Left forelimb (tissue), 1 donor: ENCODE measurements around the gene EHMT1.
"Not testable (repeated sequence)": the region's sequence is repeated elsewhere in the genome, so short reads cannot be mapped to it uniquely, and the experiment has no call there.

Experiments used
- DNase-seq: peaks from one replicate; pipeline ENCODE4 v3.0.0-alpha.2; 2018; ENCODE audit warnings: low spot score

Gene EHMT1

DNA sequence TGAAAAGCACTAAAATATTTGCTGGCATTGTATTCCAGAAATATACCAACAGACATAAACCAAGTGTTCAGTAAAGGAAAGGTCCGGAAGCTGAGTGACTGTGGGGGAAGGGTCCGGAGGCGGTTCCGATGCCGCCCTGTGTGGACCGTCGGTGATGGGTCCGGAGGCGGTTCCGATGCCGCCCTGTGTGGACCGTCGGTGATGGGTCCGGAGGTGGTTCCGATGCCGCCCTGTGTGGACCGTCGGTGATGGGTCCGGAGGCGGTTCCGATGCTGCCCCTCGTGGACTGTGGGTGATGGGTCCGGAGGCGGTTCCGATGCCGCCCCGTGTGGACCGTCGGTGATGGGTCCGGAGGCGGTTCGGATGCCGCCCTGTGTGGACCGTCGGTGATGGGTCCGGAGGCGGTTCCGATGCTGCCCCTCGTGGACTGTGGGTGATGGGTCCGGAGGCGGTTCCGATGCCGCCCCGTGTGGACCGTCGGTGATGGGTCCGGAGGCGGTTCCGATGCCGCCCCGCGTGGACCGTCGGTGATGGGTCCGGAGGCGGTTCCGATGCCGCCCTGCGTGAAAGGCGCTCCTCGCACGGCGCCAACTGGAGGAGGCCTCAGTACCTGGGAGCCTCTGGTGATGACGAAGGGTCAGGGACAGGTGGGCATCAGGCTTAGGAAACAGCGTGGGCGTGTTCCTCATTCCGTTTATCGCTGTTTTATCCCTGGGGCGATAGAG is 191.1 kb downstream of the EHMT1 start:
- DNase-seq = not testable (repeated sequence)

DNA sequence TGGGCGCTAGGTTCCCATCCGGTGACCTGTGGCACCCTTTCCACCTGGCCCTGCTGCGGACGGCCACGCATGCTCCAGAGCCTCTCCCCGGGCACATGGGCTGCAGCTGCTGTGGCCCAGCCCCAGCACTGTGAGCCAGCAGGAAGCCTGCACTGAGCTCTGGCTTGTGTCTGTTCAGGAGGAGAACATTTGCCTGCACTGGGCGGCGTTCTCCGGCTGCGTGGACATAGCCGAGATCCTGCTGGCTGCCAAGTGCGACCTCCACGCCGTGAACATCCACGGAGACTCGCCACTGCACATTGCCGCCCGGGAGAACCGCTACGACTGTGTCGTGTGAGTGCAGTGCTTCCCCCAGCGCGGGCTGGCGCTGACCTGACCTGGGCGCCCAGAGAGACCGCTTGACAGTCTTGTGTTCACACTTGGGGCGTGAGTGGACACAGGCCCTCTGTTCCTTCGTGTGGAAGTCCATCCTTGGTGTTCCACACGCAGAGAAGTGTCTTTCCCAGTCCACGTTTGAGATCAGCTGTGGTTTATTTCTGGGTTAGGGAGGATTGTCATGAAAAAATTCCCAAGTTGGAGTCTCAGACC is 192.6 kb downstream of the EHMT1 start:
- no peak for DNase-seq

GRCh38 chr9:137812356-137813023 is 193.7 kb downstream of the EHMT1 start:
- no peak for DNase-seq

- DNase-seq = no peak
These were observed 194.4 kb downstream of the EHMT1 start for GRCh38 chr9:137813167-137813566.

GRCh38 chr9:137813651-137814415 is 195.0 kb downstream of the EHMT1 start:
- DNase-seq = no peak

- no peak for DNase-seq
These were observed 195.6 kb downstream of the EHMT1 start for GRCh38 chr9:137814436-137814835.

GRCh38 chr9:137814841-137815240 is 196.0 kb downstream of the EHMT1 start:
- no peak for DNase-seq

DNA sequence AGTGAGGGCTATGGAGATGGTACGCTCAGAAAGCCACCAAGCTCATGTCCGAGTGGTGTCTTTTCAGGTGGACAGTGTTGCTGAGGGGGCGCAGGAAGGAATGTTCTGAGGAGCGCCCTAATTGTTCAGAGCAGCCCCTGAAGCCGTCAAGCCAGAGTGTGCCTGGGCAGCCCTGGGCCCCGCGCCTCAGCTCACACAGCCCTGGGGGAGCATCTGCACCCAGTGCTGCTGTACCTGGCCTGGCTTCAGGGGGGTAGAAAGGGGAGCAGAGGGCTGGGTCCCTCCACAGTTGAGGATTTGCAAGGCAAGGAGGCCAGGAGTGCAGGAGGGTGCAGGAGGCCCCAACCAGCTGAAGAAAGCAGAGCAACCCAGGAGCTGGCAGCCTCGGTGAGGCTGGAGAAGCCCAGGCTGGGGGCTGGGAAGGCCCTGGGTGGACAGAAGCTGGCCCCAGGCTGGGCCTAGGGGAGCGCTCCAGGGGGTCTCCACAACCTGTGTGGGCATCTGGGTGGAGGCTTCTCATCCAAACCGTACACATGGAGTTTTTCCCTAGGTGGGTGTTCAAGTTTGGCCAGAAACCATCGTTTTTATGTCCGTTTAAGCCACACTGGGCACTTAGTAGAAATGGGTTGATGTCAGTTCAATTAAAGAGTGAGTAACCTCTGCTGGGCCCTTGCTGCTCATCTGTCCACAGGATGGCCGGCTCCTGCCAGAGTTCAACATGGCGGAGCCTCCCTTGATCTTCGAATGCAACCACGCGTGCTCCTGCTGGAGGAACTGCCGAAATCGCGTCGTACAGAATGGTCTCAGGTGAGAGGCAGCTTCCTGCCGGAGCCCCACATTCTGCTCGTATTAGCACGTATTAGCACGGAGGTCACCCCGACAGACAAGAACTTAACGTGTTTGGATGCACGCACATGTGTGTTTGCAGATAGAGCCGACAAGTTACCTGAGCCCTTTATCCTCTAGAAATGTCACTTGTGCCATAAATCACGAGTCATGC is 196.8 kb downstream of the EHMT1 start:
- DNase-seq = no peak

- no peak for DNase-seq
These were observed 197.9 kb downstream of the EHMT1 start for GRCh38 chr9:137816531-137817235.

- DNase-seq = no peak
These were observed 198.7 kb downstream of the EHMT1 start for GRCh38 chr9:137817236-137818200.

GRCh38 chr9:137818286-137818685 is 199.5 kb downstream of the EHMT1 start:
- no peak for DNase-seq

- no peak for DNase-seq
These were observed 201.5 kb downstream of the EHMT1 start for GRCh38 chr9:137820161-137820855.

DNA sequence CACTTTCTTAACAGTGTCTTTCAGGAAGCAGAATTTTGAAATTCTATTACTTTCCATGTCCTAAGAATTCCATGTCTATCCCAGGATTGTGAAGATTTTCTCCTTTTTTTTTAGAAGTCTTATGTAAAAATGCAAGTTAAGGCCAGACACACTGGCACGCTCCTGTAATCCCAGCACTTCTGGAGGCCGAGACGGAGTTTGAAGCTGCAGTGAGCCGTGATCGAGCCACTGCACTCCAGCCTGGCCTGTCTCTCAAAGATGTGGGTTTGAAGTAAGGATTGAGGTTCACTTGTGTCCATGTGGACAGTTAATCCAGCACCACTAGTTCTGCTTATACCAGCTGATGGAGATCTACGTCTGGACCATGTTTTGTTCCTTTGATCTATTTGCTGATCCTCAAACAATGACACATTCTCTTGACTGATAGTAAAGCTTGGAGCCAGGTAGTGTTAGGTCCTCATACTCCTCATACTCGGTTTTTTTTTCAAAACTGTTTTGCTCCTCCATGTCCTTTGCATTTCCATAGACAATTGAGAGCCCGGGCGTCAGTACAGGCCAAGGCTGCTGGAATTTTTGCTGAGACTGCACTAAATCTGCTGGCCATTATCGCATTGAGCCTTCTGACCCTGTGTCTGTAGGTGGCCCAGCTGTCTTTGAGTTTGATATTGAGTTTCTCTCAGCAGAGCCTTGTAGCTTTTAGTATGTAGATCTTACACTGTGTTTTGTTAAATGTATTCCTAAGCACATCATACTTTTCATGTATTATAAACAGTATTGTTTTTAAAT is 205.4 kb downstream of the EHMT1 start:
- DNase-seq = no peak

DNA sequence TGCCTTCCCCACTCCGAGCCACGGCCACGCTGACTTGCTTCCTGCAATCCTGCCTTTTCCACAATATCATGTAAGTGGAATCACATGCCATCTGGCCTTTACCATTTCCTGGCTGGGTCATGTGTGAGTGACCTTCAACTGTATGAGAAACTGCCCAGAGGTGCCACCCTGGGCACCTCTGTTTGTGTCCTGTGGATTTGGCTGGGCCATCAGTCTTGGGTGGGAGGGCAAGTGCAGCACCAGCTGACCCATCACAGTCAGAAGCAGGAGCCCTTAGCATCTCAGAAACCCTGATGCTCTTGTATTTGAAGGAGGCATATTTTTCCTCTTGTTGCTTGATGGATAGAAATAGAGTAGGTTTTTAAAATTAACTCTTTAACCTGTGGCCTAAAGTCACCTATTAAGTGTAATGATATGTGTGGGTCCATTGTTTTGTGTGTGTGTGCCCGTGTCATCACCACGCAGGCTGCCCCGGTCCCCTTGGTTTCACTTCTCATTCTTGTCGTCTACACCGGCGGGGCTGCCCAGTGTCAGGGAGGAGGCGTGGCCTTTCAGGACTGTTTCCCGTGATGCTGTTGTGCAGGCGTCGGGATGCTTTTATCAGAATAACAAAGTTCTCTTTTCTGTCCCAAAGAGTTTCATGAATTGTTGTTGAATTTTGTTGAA is 206.7 kb downstream of the EHMT1 start:
- no peak for DNase-seq

GRCh38 chr9:137827908-137828526 is 209.2 kb downstream of the EHMT1 start:
- DNase-seq = no peak

- DNase-seq = no peak
These were observed 209.9 kb downstream of the EHMT1 start for GRCh38 chr9:137828527-137829259.
